Measurements from ENCODE around the gene IFI16. TPM values are rescaled to one million over a fixed set of nuclear protein-coding genes. Genes with fewer than 3 reads are reported as not detected.

The IFI16 gene
- polyA plus RNA-seq, 3 donors: 64.8 to 99.7 (median 80.1) TPM

GRCh38 chr1:159051436-159051835 lies 41.7 kb downstream of the IFI16 start:
- no peaks in the 10 kb centered on the region for H3K27me3 Mint-ChIP-seq (ENCODE audit: low read depth in 3 of 3)
- Histone ChIP-seq H4K20me1 (ENCODE audit: insufficient read depth, low read length) (peaks cover 60% of the 10 kb centered on the region), H3K9ac (ENCODE audit: insufficient read depth, low read length, poor library complexity, severe bottlenecking) (no peak overlapping the region), H2AFZ (ENCODE audit: insufficient read depth, low read depth, low read length, poor library complexity, severe bottlenecking) (no peak overlapping the region), H3K27me3 (ENCODE audit: control insufficient read depth in 2 of 2, insufficient read depth in 2 of 2, low read length in 2 of 2) (no peaks in the 10 kb centered on the region), H3K36me3 (replicated peaks in 1 of 2; ENCODE audit: control insufficient read depth in 1 of 2, insufficient read depth in 2 of 2, low read length in 2 of 2) (peaks cover 78 to 86% of the 10 kb centered on the region in 2 donors), H3K79me2 (ENCODE audit: insufficient read depth, low read length) (peaks cover 15% of the 10 kb centered on the region), H3K4me3 (replicated peaks in 1 of 3; ENCODE audit: low read depth in 2 of 3, low read length in 3 of 3) (no peak overlapping the region), H3K9me3 (replicated peaks in 1 of 2; ENCODE audit: control insufficient read depth in 1 of 2, insufficient read depth in 1 of 2, low read length in 2 of 2) (no peaks in the 10 kb centered on the region), H3K27ac (ENCODE audit: low read depth in 1 of 2, low read length in 2 of 2) (peak overlapping the region in 1 of 2 donors; percentile 59), H3K4me1 (ENCODE audit: control insufficient read depth in 1 of 2, insufficient read depth in 2 of 2, low read length in 2 of 2) (peaks cover 25 to 33% of the 10 kb centered on the region in 2 donors), H3K4me2 (replicated peaks; ENCODE audit: extremely low read depth, low read length, poor library complexity, severe bottlenecking) (no peak overlapping the region)
- no peak for DNase-seq
- no peaks in the 10 kb centered on the region for H3K9me3 Mint-ChIP-seq
- H3K4me3 Mint-ChIP-seq: no peak overlapping the region
- 100% methylated on average over 1 of the region's 2 CpGs for WGBS (ENCODE audit: insufficient coverage)
- peak overlapping the region in 1 of 7 donors; percentile 41 for H3K27ac Mint-ChIP-seq
- H3K4me1 Mint-ChIP-seq: peaks cover 33% of the 10 kb centered on the region
- intact Hi-C loops (cut with micrococcal nuclease): no loop called here
- H3K36me3 Mint-ChIP-seq: peaks cover 82 to 90% of the 10 kb centered on the region in 2 donors
- no peak for TF ChIP-seq CTCF (IDR thresholded peaks at IDR 0.05)

- Histone ChIP-seq H3K9me3 (replicated peaks in 1 of 2; ENCODE audit: control insufficient read depth in 1 of 2, insufficient read depth in 1 of 2, low read length in 2 of 2) (no peaks in the 10 kb centered on the region), H3K36me3 (replicated peaks in 1 of 2; ENCODE audit: control insufficient read depth in 1 of 2, insufficient read depth in 2 of 2, low read length in 2 of 2) (peaks cover 67 to 78% of the 10 kb centered on the region in 2 donors), H3K4me1 (ENCODE audit: control insufficient read depth in 1 of 2, insufficient read depth in 2 of 2, low read length in 2 of 2) (peaks cover 37 to 43% of the 10 kb centered on the region in 2 donors), H3K9ac (ENCODE audit: insufficient read depth, low read length, poor library complexity, severe bottlenecking) (no peak overlapping the region), H3K4me2 (replicated peaks; ENCODE audit: extremely low read depth, low read length, poor library complexity, severe bottlenecking) (no peak overlapping the region), H4K20me1 (ENCODE audit: insufficient read depth, low read length) (peaks cover 55% of the 10 kb centered on the region), H3K4me3 (replicated peaks in 1 of 3; ENCODE audit: low read depth in 2 of 3, low read length in 3 of 3) (no peak overlapping the region), H3K27me3 (ENCODE audit: control insufficient read depth in 2 of 2, insufficient read depth in 2 of 2, low read length in 2 of 2) (no peaks in the 10 kb centered on the region), H3K79me2 (ENCODE audit: insufficient read depth, low read length) (peaks cover 15% of the 10 kb centered on the region), H2AFZ (ENCODE audit: insufficient read depth, low read depth, low read length, poor library complexity, severe bottlenecking) (no peak overlapping the region), H3K27ac (ENCODE audit: low read depth in 1 of 2, low read length in 2 of 2) (peak overlapping the region in 1 of 2 donors; percentile 69)
- intact Hi-C loops (cut with micrococcal nuclease): no loop called here
- Mint-ChIP-seq H3K27me3 (ENCODE audit: low read depth in 3 of 3) (no peaks in the 10 kb centered on the region), H3K4me1 (peaks cover 46% of the 10 kb centered on the region), H3K27ac (peak overlapping the region; percentile 1 to 57 (median 32)), H3K36me3 (peaks cover 78 to 87% of the 10 kb centered on the region in 2 donors), H3K9me3 (peaks cover 0 to 2% (median 0%) of the 10 kb centered on the region in 7 donors), H3K4me3 (no peak overlapping the region)
- no CpG with 5 or more reads among the region's 2 CpGs for WGBS (ENCODE audit: insufficient coverage)
- DNase-seq: no peak
- no peak for TF ChIP-seq CTCF (IDR thresholded peaks at IDR 0.05)
Observed at GRCh38 chr1:159054427-159054826, 44.7 kb downstream of the IFI16 start.
